Adipocyte (in vitro differentiated cells): ENCODE data around the gene PPP1R3D.

Source experiments
- DNase-seq: peaks from one replicate; pipeline ENCODE4 v3.0.0-alpha.2; 2015; ENCODE audit warnings: low read depth
- H3K27me3 ChIP-seq: replicated peaks from 2 replicates; pipeline ENCODE4 v1.7.0; 2013; ENCODE audit warnings: mild to moderate bottlenecking, low read length, moderate library complexity; ENCODE audit not compliant: control insufficient read depth, insufficient read depth
- H3K36me3 ChIP-seq: 2 replicates; pipeline ENCODE4 v1.7.0; 2013; ENCODE audit warnings: low read length, mild to moderate bottlenecking, moderate library complexity; ENCODE audit not compliant: control insufficient read depth, insufficient read depth, severe bottlenecking
- H3K4me1 ChIP-seq: 2 replicates; pipeline ENCODE4 v1.7.0; 2013; ENCODE audit warnings: mild to moderate bottlenecking, low read length, moderate library complexity; ENCODE audit not compliant: control insufficient read depth, insufficient read depth
- H3K4me3 ChIP-seq: 2 replicates; pipeline ENCODE4 v1.7.0; 2013; ENCODE audit warnings: mild to moderate bottlenecking, low read length, moderate library complexity
- H3K9ac ChIP-seq: 2 replicates; pipeline ENCODE4 v1.7.0; 2013; ENCODE audit warnings: mild to moderate bottlenecking, low read length, moderate library complexity
- H3K9me3 ChIP-seq: 2 replicates; pipeline ENCODE4 v1.7.0; 2013; ENCODE audit warnings: mild to moderate bottlenecking, low read length, moderate library complexity; ENCODE audit not compliant: control insufficient read depth

PPP1R3D gene

GRCh38 chr20:59940129-59940955 lies at the start of gene PPP1R3D, which contains the start of gene FAM217B:
TSS of gene PPP1R3D (minus strand) at chr20:59940305. CDS start at chr20:59939931, 374 bp downstream.
TSS of gene FAM217B (plus strand) at chr20:59940389. CDS start at chr20:59943944, 3,555 bp downstream.
- peak within 1 kb of the TSS; percentile 96 for H3K9ac ChIP-seq
- H3K4me1 ChIP-seq = peaks cover 47% of the 10 kb centered on the region
- peak within 1 kb of the TSS; percentile 94 for H3K4me3 ChIP-seq
- peak; percentile 99 for DNase-seq
- no peaks in the 10 kb centered on the region for H3K27me3 ChIP-seq
- peaks cover 24% of the 10 kb centered on the region for H3K36me3 ChIP-seq
- no peaks in the 10 kb centered on the region for H3K9me3 ChIP-seq

GRCh38 chr20:59988141-59988540 lies 48.0 kb upstream of the PPP1R3D start:
- no peak for DNase-seq
- no peak overlapping the region for H3K9ac ChIP-seq
- H3K36me3 ChIP-seq = no peaks in the 10 kb centered on the region
- H3K9me3 ChIP-seq = no peaks in the 10 kb centered on the region
- H3K27me3 ChIP-seq = no peaks in the 10 kb centered on the region
- peaks cover 8% of the 10 kb centered on the region for H3K4me1 ChIP-seq
- H3K4me3 ChIP-seq = no peak overlapping the region

- Histone ChIP-seq H3K9ac (no peak overlapping the region), H3K4me3 (no peak overlapping the region), H3K4me1 (peaks cover 8% of the 10 kb centered on the region), H3K36me3 (no peaks in the 10 kb centered on the region), H3K9me3 (peaks cover 2% of the 10 kb centered on the region), H3K27me3 (no peaks in the 10 kb centered on the region)
- no peak for DNase-seq
Measured at GRCh38 chr20:59987135-59987534, 47.0 kb upstream of the PPP1R3D start.

- H3K36me3 ChIP-seq = no peaks in the 10 kb centered on the region
- no peak for DNase-seq
- no peak overlapping the region for H3K9ac ChIP-seq
- no peak overlapping the region for H3K4me3 ChIP-seq
- peaks cover 6% of the 10 kb centered on the region for H3K9me3 ChIP-seq
- H3K27me3 ChIP-seq = no peaks in the 10 kb centered on the region
- no peaks in the 10 kb centered on the region for H3K4me1 ChIP-seq
Measured at GRCh38 chr20:59985864-59986263, 45.8 kb upstream of the PPP1R3D start.

- Histone ChIP-seq H3K27me3 (no peaks in the 10 kb centered on the region), H3K36me3 (no peaks in the 10 kb centered on the region), H3K4me3 (no peak overlapping the region), H3K4me1 (no peaks in the 10 kb centered on the region), H3K9ac (no peak overlapping the region), H3K9me3 (peaks cover 6% of the 10 kb centered on the region)
- DNase-seq = no peak
Measured at GRCh38 chr20:59985164-59985563, 45.1 kb upstream of the PPP1R3D start.

- DNase-seq = no peak
- no peaks in the 10 kb centered on the region for H3K36me3 ChIP-seq
- no peak overlapping the region for H3K4me3 ChIP-seq
- H3K9ac ChIP-seq = no peak overlapping the region
- H3K9me3 ChIP-seq = peaks cover 6% of the 10 kb centered on the region
- no peaks in the 10 kb centered on the region for H3K27me3 ChIP-seq
- no peaks in the 10 kb centered on the region for H3K4me1 ChIP-seq
Measured at GRCh38 chr20:59984541-59984940, 44.4 kb upstream of the PPP1R3D start.

GRCh38 chr20:59983076-59983475 lies 43.0 kb upstream of the PPP1R3D start:
- Histone ChIP-seq H3K4me1 (no peaks in the 10 kb centered on the region), H3K36me3 (no peaks in the 10 kb centered on the region), H3K27me3 (no peaks in the 10 kb centered on the region), H3K9ac (no peak overlapping the region), H3K9me3 (peaks cover 6% of the 10 kb centered on the region), H3K4me3 (no peak overlapping the region)
- no peak for DNase-seq

GRCh38 chr20:59977086-59977485 lies 37.0 kb upstream of the PPP1R3D start:
- Histone ChIP-seq H3K4me1 (peaks cover 6% of the 10 kb centered on the region), H3K9ac (no peak overlapping the region), H3K4me3 (no peak overlapping the region), H3K27me3 (no peaks in the 10 kb centered on the region), H3K9me3 (peaks cover 4% of the 10 kb centered on the region), H3K36me3 (no peaks in the 10 kb centered on the region)
- no peak for DNase-seq

- Histone ChIP-seq H3K9ac (no peak overlapping the region), H3K4me1 (peaks cover 10% of the 10 kb centered on the region), H3K4me3 (no peak overlapping the region), H3K27me3 (no peaks in the 10 kb centered on the region), H3K36me3 (no peaks in the 10 kb centered on the region), H3K9me3 (no peaks in the 10 kb centered on the region)
- peak; percentile 51 for DNase-seq
Measured at GRCh38 chr20:59976156-59976782, 36.2 kb upstream of the PPP1R3D start.

- Histone ChIP-seq H3K9me3 (no peaks in the 10 kb centered on the region), H3K27me3 (no peaks in the 10 kb centered on the region), H3K9ac (no peak overlapping the region), H3K36me3 (no peaks in the 10 kb centered on the region), H3K4me1 (peaks cover 10% of the 10 kb centered on the region), H3K4me3 (no peak overlapping the region)
- DNase-seq = no peak
Measured at GRCh38 chr20:59972037-59972801, 32.1 kb upstream of the PPP1R3D start.

- Histone ChIP-seq H3K36me3 (no peaks in the 10 kb centered on the region), H3K4me3 (no peak overlapping the region), H3K9me3 (no peaks in the 10 kb centered on the region), H3K9ac (no peak overlapping the region), H3K27me3 (no peaks in the 10 kb centered on the region), H3K4me1 (peaks cover 10% of the 10 kb centered on the region)
- no peak for DNase-seq
Measured at GRCh38 chr20:59971428-59971827, 31.3 kb upstream of the PPP1R3D start.
